ENCODE measurements around the gene TUBB1.

- TF ChIP-seq POLR2A (IDR thresholded peaks at IDR 0.05; ENCODE audit: low read length) (no peak), GATA1 (IDR thresholded peaks at IDR 0.05; ENCODE audit: low read depth, low read length) (no peak)
Measured at GRCh38 chr20:58969439-58969838, 49.8 kb upstream of the TUBB1 start.
